Lower lobe of right lung (tissue), 2 donors: ENCODE data around the gene CPXM2. TPM values are rescaled to one million over a fixed set of nuclear protein-coding genes. Genes with fewer than 3 reads are reported as not detected.

Experiments used
- ATAC-seq, 2 donors: fragments of 200-7000 bp; cut with Tn5 transposase; one replicate each; pipeline ENCODE4 v1.9.1; 2020 to 2022; ENCODE audit warnings: mild to moderate bottlenecking in 2 of 2, moderate library complexity in 2 of 2
- DNase-seq: peaks from one replicate; pipeline ENCODE4 v3.0.0-alpha.2; 2020
- H3K27ac ChIP-seq: fragments of 200-600 bp; one replicate; pipeline ENCODE4 v1.8.0; 2022
- H3K27me3 ChIP-seq: fragments of 200-600 bp; one replicate; pipeline ENCODE4 v1.8.0; 2022; ENCODE audit warnings: low read depth
- H3K36me3 ChIP-seq: fragments of 200-600 bp; one replicate; pipeline ENCODE4 v1.8.0; 2022; ENCODE audit warnings: mild to moderate bottlenecking
- H3K4me1 ChIP-seq: fragments of 200-600 bp; one replicate; pipeline ENCODE4 v1.8.0; 2022
- H3K4me3 ChIP-seq: fragments of 200-600 bp; one replicate; pipeline ENCODE4 v1.8.0; 2022; ENCODE audit warnings: mild to moderate bottlenecking
- H3K9me3 ChIP-seq: fragments of 200-600 bp; one replicate; pipeline ENCODE4 v1.8.0; 2022
- CTCF ChIP-seq: fragments of 200-600 bp; IDR thresholded peaks from one replicate; pipeline ENCODE4 v1.8.0; 2022; ENCODE audit warnings: antibody characterized with exemption, mild to moderate bottlenecking
- intact Hi-C: fragments of 100-400 bp; cut with DNase I; formaldehyde crosslinking; loops from one replicate; pipeline ENCODE4 v1.11.0; 2022
- total RNA-seq: library from RNA; stranded (reverse); fragmentation: NEBNext Ultra II Directional; extraction: Animal tissue kit (Norgen Biotek cat#: 25700); gene quantifications from one replicate; pipeline ENCODE4 v1.2.1, GENCODE V29; 2021
- donor health status: DM: no; HTN: yes; CAD: no; lungs with severe emphysema.

The CPXM2 gene
- total RNA-seq, 1 donor from 2014 or later: 6.3 TPM

- Histone ChIP-seq H3K36me3 (no peaks in the 10 kb centered on the region), H3K27ac (no peak overlapping the region), H3K9me3 (no peaks in the 10 kb centered on the region), H3K4me3 (no peak overlapping the region), H3K27me3 (no peaks in the 10 kb centered on the region), H3K4me1 (no peaks in the 10 kb centered on the region)
- ATAC-seq (no peak), DNase-seq (no peak)
- TF ChIP-seq CTCF: no peak
- intact Hi-C loops: no loop called here
Observed at GRCh38 chr10:123704076-123704475, 187.5 kb downstream of the CPXM2 start.

- no peak for ATAC-seq
- no peaks in the 10 kb centered on the region for H3K36me3 ChIP-seq
- no peak for DNase-seq
- no peak for TF ChIP-seq CTCF
- no peaks in the 10 kb centered on the region for H3K4me1 ChIP-seq
- H3K27me3 ChIP-seq: no peaks in the 10 kb centered on the region
- intact Hi-C loops: no loop called here
- no peak overlapping the region for H3K4me3 ChIP-seq
- H3K27ac ChIP-seq: no peak overlapping the region
- no peaks in the 10 kb centered on the region for H3K9me3 ChIP-seq
Observed at GRCh38 chr10:123703195-123703790, 188.3 kb downstream of the CPXM2 start.

Other genes with a start within 250 kb of the CPXM2 start
- not detected for gene GPR26, start 225.5 kb downstream of the CPXM2 start, total RNA-seq
- gene CHST15, start 201.8 kb upstream of the CPXM2 start, total RNA-seq: 36.5 TPM